T-helper 1 cell treated with Interleukin-12 subunit alpha and Interleukin-12 subunit beta and Interleukin-4 antibody, amounts not matched to agents 30 ng/mL and 1 ng/mL, for 36 hours (primary cell): Measurements from ENCODE around the gene OR6V1. TPM values are rescaled to one million over a fixed set of nuclear protein-coding genes. Genes with fewer than 3 reads are reported as not detected.

Experiments
- intact Hi-C: fragments of 100-400 bp; cut with micrococcal nuclease; formaldehyde crosslinking; loops from one replicate; pipeline ENCODE4 v1.15.1; 2024
- total RNA-seq: library from RNA; stranded (reverse); gene quantifications from 2 replicates; pipeline ENCODE4 v1.2.3, GENCODE V29; 2022

OR6V1 gene
- total RNA-seq, result not detected in 2 replicates

GRCh38 chr7:143052041-143052440 lies at the start of gene OR6V1:
TSS of gene OR6V1 (plus strand) at chr7:143052341. CDS start at chr7:143052341, 0 bp downstream.
- intact Hi-C loops, result no loop called here

GRCh38 chr7:143002898-143003297 lies 49.2 kb upstream of the OR6V1 start:
- intact Hi-C loops, result loop anchor here (1.0 to 5.0 kb wide), 12 partner anchors 122 to 1026 kb away; no protein-coding TSS in a partner anchor

GRCh38 chr7:143003393-143004051 lies 48.6 kb upstream of the OR6V1 start:
- intact Hi-C loops, result loop anchor here (1.0 to 5.0 kb wide), 11 partner anchors 123 to 1027 kb away; no protein-coding TSS in a partner anchor

GRCh38 chr7:143005632-143006260 lies 46.4 kb upstream of the OR6V1 start:
- intact Hi-C loops, result loop anchor here (5.0 kb wide), 2 partner anchors 307 to 1122 kb away; no protein-coding TSS in a partner anchor

- intact Hi-C loops, result loop anchor here (1.0 to 5.0 kb wide), 6 partner anchors 154 to 1119 kb away; no protein-coding TSS in a partner anchor
Measured at GRCh38 chr7:143008007-143008901, 43.9 kb upstream of the OR6V1 start.

- intact Hi-C loops, result no loop called here
Measured at GRCh38 chr7:143012001-143012400, 40.1 kb upstream of the OR6V1 start.

GRCh38 chr7:143012409-143012808 lies 39.7 kb upstream of the OR6V1 start:
- intact Hi-C loops, result no loop called here

GRCh38 chr7:143013473-143013872 lies 38.7 kb upstream of the OR6V1 start:
- intact Hi-C loops, result no loop called here

GRCh38 chr7:143013893-143014292 lies 38.2 kb upstream of the OR6V1 start:
- intact Hi-C loops, result no loop called here

- intact Hi-C loops, result no loop called here
Measured at GRCh38 chr7:143015084-143015483, 37.1 kb upstream of the OR6V1 start.

- intact Hi-C loops, result no loop called here
Measured at GRCh38 chr7:143015926-143016490, 36.1 kb upstream of the OR6V1 start.

- intact Hi-C loops, result no loop called here
Measured at GRCh38 chr7:143016996-143017395, 35.1 kb upstream of the OR6V1 start.

- intact Hi-C loops, result no loop called here
Measured at GRCh38 chr7:143018931-143019330, 33.2 kb upstream of the OR6V1 start.

- intact Hi-C loops, result no loop called here
Measured at GRCh38 chr7:143023047-143023446, 29.1 kb upstream of the OR6V1 start.

GRCh38 chr7:143025371-143025770 lies 26.8 kb upstream of the OR6V1 start:
- intact Hi-C loops, result no loop called here

GRCh38 chr7:143027032-143027431 lies 25.1 kb upstream of the OR6V1 start, which contains the start of gene OR9A2:
TSS of gene OR9A2 (minus strand) at chr7:143027132. CDS start at chr7:143027132, 0 bp downstream.
- intact Hi-C loops, result no loop called here

- intact Hi-C loops, result no loop called here
Measured at GRCh38 chr7:143027683-143028082, 24.5 kb upstream of the OR6V1 start.

- intact Hi-C loops, result no loop called here
Measured at GRCh38 chr7:143038635-143039034, 13.5 kb upstream of the OR6V1 start.

GRCh38 chr7:143040209-143040715 lies 11.9 kb upstream of the OR6V1 start:
- intact Hi-C loops, result no loop called here

GRCh38 chr7:143041346-143041745 lies 10.8 kb upstream of the OR6V1 start:
- intact Hi-C loops, result no loop called here
